Hepatocyte (in vitro differentiated cells): ENCODE results near the gene IPPK. TPM values are rescaled to one million over a fixed set of nuclear protein-coding genes. Genes with fewer than 3 reads are reported as not detected.
"Not testable (repeated sequence)": the region's sequence is repeated elsewhere in the genome, so short reads cannot be mapped to it uniquely, and the experiment has no call there.

Experiments
- DNase-seq: peaks from one replicate; pipeline ENCODE4 v3.0.0-alpha.2; 2016; ENCODE audit warnings: low spot score
- H2AFZ ChIP-seq: fragments of 200-600 bp; sonication (generic); 2 replicates; pipeline ENCODE4 v1.6.0; 2016; ENCODE audit warnings: antibody characterized with exemption, mild to moderate bottlenecking
- H3K27ac ChIP-seq: fragments of 200-600 bp; sonication (generic); 2 replicates; pipeline ENCODE4 v1.5.1; 2016; ENCODE audit warnings: mild to moderate bottlenecking
- H3K27me3 ChIP-seq: fragments of 200-600 bp; sonication (generic); 2 replicates; pipeline ENCODE4 v1.6.1; 2016
- H3K36me3 ChIP-seq: fragments of 200-600 bp; sonication (generic); replicated peaks from 2 replicates; pipeline ENCODE4 v1.5.1; 2016; ENCODE audit warnings: low read depth; ENCODE audit not compliant: insufficient read depth
- H3K4me1 ChIP-seq: fragments of 200-600 bp; sonication (generic); 2 replicates; pipeline ENCODE4 v1.5.1; 2016; ENCODE audit warnings: mild to moderate bottlenecking, moderate library complexity; ENCODE audit not compliant: insufficient read depth
- H3K4me2 ChIP-seq: fragments of 200-600 bp; sonication (generic); 2 replicates; pipeline ENCODE4 v1.6.0; 2016
- H3K4me3 ChIP-seq: fragments of 200-600 bp; sonication (generic); 2 replicates; pipeline ENCODE4 v1.5.1; 2016; ENCODE audit warnings: mild to moderate bottlenecking
- H3K79me2 ChIP-seq: fragments of 200-600 bp; sonication (generic); 2 replicates; pipeline ENCODE4 v1.6.0; 2017; ENCODE audit warnings: mild to moderate bottlenecking
- H3K9me2 ChIP-seq: fragments of 200-600 bp; sonication (generic); replicated peaks from 2 replicates; pipeline ENCODE4 v1.6.0; 2017; ENCODE audit warnings: mild to moderate bottlenecking; ENCODE audit not compliant: insufficient read depth
- H3K9me3 ChIP-seq: fragments of 200-600 bp; sonication (generic); 2 replicates; pipeline ENCODE4 v1.5.1; 2016; ENCODE audit warnings: low read depth, mild to moderate bottlenecking
- H4K20me1 ChIP-seq: fragments of 200-600 bp; sonication (generic); 2 replicates; pipeline ENCODE4 v1.6.0; 2016; ENCODE audit warnings: mild to moderate bottlenecking; ENCODE audit not compliant: insufficient read depth, poor library complexity, severe bottlenecking
- EZH2 ChIP-seq: fragments of 200-600 bp; sonication (generic); IDR thresholded peaks from 2 replicates; pipeline ENCODE4 v1.6.1; 2016; ENCODE audit warnings: antibody characterized with exemption, mild to moderate bottlenecking, borderline replicate concordance
- EZH2phosphoT487 ChIP-seq: fragments of 200-600 bp; sonication (generic); IDR thresholded peaks from one replicate; pipeline ENCODE4 v1.6.1; 2018; ENCODE audit warnings: antibody characterized with exemption, mild to moderate bottlenecking, low read depth, moderate library complexity; ENCODE audit not compliant: unreplicated experiment, severe bottlenecking
- WGBS: methylation state at CpG from one replicate; pipeline ENCODE4 v1.1.6; 2016; ENCODE audit warnings: low lambda C conversion rate; ENCODE audit errors: missing lambda C conversion rate; 5-methylcytosine and 5-hydroxymethylcytosine counted together
- polyA plus RNA-seq: library from polyadenylated mRNA; unstranded; fragments of >200 nt; fragmentation: Nextera tagmentation; extraction: Ambion mirVana; gene quantifications from 2 replicates; pipeline ENCODE4 v1.2.1, GENCODE V29; 2016
- total RNA-seq: library from RNA; depleted of rRNA; stranded (reverse); fragments of >200 nt; gene quantifications from 2 replicates; pipeline ENCODE4 v1.2.3, GENCODE V29; 2014
- TF ChIP-seq, protein P1 (sequence below): fragments of 200-600 bp; sonication (generic); IDR thresholded peaks from 2 replicates; pipeline ENCODE4 v1.5.1; 2016; ENCODE audit warnings: antibody characterized with exemption, mild to moderate bottlenecking; ENCODE audit not compliant: poor library complexity

Gene IPPK
- total and polyA plus RNA-seq, 2 experiments from 2014 or later = 8.5 to 15.6 TPM

DNA sequence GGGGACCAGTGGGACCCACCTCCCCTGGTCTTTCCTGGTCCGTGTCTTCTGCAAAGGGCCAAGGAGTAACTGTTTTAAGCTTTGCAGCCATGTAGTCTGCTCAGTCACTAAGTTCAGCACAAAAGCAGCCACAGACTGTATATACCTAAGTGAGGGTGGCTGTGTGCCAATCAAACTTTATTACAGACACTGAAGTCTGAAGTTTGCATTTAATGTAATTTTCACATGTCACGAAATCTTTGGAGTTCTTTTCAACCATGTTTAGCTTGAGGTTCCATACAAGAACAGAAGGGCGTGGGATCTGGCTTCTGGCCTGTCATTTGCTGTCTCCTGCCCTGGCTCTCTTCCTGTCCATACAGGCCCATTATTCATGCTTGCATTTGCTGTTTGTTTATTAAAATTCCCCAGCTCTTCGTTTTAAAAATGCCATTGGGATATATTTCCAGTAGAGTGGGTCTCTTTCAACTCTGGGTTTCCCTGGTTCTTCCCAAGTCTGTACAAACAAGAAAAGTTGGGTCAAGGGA lies 69.9 kb downstream of the IPPK start:
- H4K20me1 ChIP-seq = no peaks in the 10 kb centered on the region
- no peak for DNase-seq
- TF ChIP-seq EZH2phosphoT487 = no peak
- no peaks in the 10 kb centered on the region for H3K9me2 ChIP-seq
- WGBS = 67% methylated on average over 4 of the region's 4 CpGs
- H3K4me2 ChIP-seq = no peak overlapping the region
- no peaks in the 10 kb centered on the region for H3K27me3 ChIP-seq
- H3K36me3 ChIP-seq = peaks cover 3% of the 10 kb centered on the region
- H3K4me3 ChIP-seq = no peak overlapping the region
- no peaks in the 10 kb centered on the region for H3K9me3 ChIP-seq
- no peak overlapping the region for H2AFZ ChIP-seq
- peak overlapping the region; percentile 80 for H3K27ac ChIP-seq
- H3K4me1 ChIP-seq = peaks cover 13% of the 10 kb centered on the region
- H3K79me2 ChIP-seq = no peaks in the 10 kb centered on the region

DNA sequence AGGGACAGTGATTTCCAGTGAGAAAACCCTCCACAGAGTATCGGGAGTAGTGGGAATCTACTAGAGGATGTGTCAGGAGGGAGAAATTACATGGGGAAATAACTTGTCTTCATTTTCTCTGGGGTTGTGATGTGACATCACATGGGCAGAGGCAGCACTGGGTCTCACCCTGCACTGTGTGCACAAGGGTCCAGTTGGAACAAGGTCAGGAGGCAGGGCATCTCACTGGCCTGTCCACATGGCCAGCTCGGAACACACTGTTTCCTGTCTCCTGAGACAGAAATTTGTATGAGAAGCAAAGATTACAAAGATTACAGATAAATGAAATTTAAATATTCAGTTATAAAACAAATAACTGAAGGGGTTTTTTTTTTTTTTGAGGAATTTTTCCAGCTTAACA lies 71.5 kb downstream of the IPPK start:
- no peak overlapping the region for H3K27ac ChIP-seq
- WGBS = 95% methylated on average over 2 of the region's 2 CpGs
- TF ChIP-seq EZH2phosphoT487 = no peak
- TF ChIP-seq, protein P1, sequence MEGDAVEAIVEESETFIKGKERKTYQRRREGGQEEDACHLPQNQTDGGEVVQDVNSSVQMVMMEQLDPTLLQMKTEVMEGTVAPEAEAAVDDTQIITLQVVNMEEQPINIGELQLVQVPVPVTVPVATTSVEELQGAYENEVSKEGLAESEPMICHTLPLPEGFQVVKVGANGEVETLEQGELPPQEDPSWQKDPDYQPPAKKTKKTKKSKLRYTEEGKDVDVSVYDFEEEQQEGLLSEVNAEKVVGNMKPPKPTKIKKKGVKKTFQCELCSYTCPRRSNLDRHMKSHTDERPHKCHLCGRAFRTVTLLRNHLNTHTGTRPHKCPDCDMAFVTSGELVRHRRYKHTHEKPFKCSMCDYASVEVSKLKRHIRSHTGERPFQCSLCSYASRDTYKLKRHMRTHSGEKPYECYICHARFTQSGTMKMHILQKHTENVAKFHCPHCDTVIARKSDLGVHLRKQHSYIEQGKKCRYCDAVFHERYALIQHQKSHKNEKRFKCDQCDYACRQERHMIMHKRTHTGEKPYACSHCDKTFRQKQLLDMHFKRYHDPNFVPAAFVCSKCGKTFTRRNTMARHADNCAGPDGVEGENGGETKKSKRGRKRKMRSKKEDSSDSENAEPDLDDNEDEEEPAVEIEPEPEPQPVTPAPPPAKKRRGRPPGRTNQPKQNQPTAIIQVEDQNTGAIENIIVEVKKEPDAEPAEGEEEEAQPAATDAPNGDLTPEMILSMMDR = no peak
- TF ChIP-seq EZH2 = no peak
- no peak overlapping the region for H3K4me3 ChIP-seq
- H3K9me2 ChIP-seq = no peaks in the 10 kb centered on the region
- no peaks in the 10 kb centered on the region for H3K27me3 ChIP-seq
- H2AFZ ChIP-seq = no peak overlapping the region
- H3K4me2 ChIP-seq = no peak overlapping the region
- H3K36me3 ChIP-seq = no peaks in the 10 kb centered on the region
- peaks cover 13% of the 10 kb centered on the region for H3K4me1 ChIP-seq
- no peak for DNase-seq
- no peaks in the 10 kb centered on the region for H3K9me3 ChIP-seq
- no peaks in the 10 kb centered on the region for H3K79me2 ChIP-seq
- no peaks in the 10 kb centered on the region for H4K20me1 ChIP-seq

DNA sequence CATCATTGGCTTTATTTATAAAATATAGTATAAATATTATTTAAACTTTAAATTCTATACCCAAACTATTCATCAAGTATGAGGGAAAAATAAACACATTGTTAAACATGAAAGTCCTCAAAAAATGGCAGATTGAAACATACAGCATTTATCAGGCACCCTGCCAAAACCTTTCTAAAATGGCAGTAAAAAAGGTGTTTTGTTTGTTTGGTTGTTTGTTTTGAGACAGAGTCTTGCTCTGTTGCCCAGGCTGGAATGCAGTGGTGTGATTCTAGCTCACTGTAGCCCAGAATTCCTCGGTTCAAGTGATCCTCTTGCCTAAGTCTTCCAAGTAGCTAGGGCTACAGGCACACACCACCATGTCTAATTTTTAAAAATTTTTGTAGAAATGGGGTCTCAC lies 74.0 kb downstream of the IPPK start:
- TF ChIP-seq EZH2 (no peak), EZH2phosphoT487 (no peak)
- TF ChIP-seq, protein P1 = no peak
- H3K27ac ChIP-seq = no peak overlapping the region
- peaks cover 7% of the 10 kb centered on the region for H3K4me1 ChIP-seq
- no peaks in the 10 kb centered on the region for H3K79me2 ChIP-seq
- H3K27me3 ChIP-seq = no peaks in the 10 kb centered on the region
- no peaks in the 10 kb centered on the region for H3K9me2 ChIP-seq
- H2AFZ ChIP-seq = no peak overlapping the region
- no peak overlapping the region for H3K4me3 ChIP-seq
- H3K36me3 ChIP-seq = no peaks in the 10 kb centered on the region
- H4K20me1 ChIP-seq = no peaks in the 10 kb centered on the region
- WGBS = 81% methylated on average over 1 of the region's 1 CpG
- H3K4me2 ChIP-seq = no peak overlapping the region
- H3K9me3 ChIP-seq = no peaks in the 10 kb centered on the region
- DNase-seq = no peak

DNA sequence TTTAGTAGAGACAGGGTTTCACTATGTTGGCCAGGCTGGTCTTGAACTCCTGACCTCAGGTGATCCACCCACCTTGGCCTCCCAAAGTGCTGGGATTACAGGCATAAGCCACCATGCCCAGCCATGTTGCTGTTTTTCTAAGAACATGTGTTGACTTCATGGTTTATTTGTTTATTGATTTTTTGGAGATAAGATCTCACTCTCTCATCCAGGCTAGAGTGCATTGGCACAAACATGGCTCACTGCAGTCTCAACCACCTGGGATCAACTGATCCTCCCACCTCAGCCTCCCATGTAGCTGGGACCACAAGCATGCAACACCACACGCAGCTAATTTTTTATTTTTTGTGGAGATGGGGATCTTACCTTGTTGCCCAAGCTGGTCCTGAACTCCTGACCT lies 74.9 kb downstream of the IPPK start:
- H3K27ac ChIP-seq = not testable (repeated sequence)

More for the DNA sequence above, 74.9 kb downstream of the IPPK start:
- H3K9me2 ChIP-seq, DNase-seq, H3K9me3 ChIP-seq, H3K27me3 ChIP-seq, H3K79me2 ChIP-seq, H3K4me2 ChIP-seq, H3K36me3 ChIP-seq, H3K4me1 ChIP-seq, H3K4me3 ChIP-seq, H2AFZ ChIP-seq, H4K20me1 ChIP-seq: not testable (repeated sequence)
- WGBS = 94% methylated on average over 1 of the region's 1 CpG
